ENCODE data around the gene HOXD11. TPM values are rescaled to one million over a fixed set of nuclear protein-coding genes. Genes with fewer than 3 reads are reported as not detected.

Gene HOXD11
- total RNA-seq, 2 experiments from 2014 or later = not detected

DNA sequence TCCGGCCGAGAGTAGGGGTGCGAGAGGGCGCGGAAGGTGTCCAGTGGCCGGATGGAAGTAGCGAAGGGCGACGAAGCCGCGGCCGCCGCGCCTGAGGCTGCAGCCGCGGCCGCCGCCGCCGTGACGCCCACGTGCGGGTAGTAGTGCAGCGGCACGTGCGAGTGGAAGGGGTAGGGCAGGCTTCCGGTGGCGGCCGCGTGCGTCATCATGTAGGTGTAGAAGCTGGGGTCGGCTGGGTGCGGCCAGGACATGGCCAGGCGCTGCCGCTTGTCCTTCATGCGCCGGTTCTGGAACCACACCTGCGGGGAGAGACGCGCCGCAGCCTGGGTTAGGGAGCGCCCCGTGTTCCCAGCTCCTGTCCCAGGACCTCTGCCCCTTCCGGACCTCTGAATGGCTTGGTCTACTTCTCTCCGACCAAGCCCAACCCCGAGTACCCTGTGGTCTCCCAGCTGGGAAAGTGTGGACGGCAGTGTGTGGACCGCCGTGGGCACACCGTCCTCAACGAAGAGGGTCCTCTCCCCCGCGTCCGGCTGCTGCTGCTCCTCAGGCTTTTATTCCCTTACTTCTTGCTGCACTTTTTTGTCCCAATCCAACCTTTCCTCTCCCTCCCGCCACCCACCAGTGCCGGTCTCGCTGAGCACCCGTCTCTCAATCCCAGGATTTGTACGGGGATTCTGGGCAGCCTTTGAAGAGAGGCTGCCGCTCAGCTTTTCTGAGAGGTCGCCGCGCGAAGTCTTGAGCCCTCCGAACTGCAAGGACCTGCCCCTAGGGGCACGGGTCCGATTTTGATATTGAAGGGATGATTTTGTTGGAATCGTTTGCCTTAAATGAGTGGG is 26.3 kb upstream of the HOXD11 start:
- ChIA-PET CTCF (interaction anchor here (1.5 kb wide), 1 partner anchor 391 kb away, joined by 4 read pairs; no protein-coding TSS in a partner anchor), POLR2A (no interaction called here)

DNA sequence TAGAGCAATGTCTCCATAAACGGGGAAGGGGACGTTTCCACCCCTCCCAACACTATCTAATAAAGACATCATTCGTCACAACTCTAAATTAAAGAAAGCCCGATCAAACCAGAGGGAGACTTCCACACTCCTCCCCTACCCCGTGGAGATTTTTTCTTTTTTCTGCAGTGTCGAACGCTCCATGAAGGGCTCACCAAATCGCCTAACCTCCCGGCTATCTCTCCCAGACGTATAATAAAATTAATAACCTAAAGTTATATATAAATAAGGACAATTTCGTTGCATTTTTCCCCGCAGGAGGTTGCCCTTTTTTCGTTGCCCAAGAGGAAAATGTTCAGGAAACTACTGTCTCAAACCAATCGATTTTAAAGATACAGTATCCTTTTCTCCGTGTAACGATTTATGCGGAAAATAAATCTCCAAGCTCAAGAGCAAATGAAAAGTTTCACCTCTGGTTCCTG is 25.7 kb upstream of the HOXD11 start:
- POLR2A ChIA-PET = no interaction called here

DNA sequence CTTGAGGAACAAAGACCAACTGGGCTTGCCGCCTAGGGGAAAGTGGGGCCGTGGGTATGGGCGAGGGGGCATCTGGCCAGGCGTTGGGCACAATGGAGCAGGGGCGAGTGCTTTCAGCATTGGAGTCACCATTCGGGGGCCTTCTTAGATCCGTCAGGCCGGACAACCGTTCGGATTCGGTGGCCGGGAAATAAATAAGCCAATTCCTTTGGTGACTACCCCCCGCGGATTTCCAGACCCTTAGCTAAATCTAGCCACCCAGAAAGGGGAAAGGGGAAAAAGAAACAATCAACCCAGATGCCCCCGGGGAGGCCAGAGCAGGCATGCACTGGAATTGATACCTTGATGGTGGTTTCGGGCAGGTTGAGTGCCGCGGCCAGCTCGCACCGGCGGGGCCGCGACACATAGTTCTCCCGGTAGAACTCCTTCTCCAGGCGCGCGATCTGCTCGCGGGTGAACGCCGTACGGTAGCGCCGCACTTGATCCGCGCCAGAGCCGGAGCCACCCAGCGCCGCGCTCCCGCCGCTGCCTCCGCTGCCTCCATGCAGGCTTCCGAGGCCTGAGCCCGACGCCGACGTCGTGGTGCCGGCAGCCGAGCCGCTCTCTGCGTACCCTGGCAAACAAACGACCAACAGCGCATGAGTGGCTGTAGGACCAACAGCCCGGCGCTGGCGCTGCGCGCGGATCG is 25.1 kb upstream of the HOXD11 start:
- ChIA-PET POLR2A (no interaction called here), CTCF (interaction anchor here (0.6 kb wide), 1 partner anchor 131 kb away, joined by 3 read pairs; no protein-coding TSS in a partner anchor)

More for the DNA sequence above, 25.7 kb upstream of the HOXD11 start:
- CTCF ChIA-PET = no interaction called here

DNA sequence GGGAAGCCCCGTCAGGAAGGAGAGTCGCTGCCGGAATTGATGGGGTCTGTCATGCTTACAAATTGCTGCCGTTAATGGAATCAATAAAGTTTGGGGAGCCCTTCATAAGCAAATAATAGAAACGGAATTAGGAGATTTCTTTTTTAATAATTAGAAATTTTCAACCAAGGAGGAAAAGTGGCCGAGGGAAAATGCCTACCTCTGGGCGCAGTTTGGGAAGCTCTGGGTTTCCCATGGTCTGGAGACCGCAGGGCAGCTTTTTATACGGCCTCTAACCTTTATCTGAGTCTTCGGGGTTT is 24.6 kb upstream of the HOXD11 start:
- ChIA-PET CTCF (interaction anchor here (0.6 kb wide), 1 partner anchor 131 kb away, joined by 3 read pairs; no protein-coding TSS in a partner anchor), POLR2A (no interaction called here)

DNA sequence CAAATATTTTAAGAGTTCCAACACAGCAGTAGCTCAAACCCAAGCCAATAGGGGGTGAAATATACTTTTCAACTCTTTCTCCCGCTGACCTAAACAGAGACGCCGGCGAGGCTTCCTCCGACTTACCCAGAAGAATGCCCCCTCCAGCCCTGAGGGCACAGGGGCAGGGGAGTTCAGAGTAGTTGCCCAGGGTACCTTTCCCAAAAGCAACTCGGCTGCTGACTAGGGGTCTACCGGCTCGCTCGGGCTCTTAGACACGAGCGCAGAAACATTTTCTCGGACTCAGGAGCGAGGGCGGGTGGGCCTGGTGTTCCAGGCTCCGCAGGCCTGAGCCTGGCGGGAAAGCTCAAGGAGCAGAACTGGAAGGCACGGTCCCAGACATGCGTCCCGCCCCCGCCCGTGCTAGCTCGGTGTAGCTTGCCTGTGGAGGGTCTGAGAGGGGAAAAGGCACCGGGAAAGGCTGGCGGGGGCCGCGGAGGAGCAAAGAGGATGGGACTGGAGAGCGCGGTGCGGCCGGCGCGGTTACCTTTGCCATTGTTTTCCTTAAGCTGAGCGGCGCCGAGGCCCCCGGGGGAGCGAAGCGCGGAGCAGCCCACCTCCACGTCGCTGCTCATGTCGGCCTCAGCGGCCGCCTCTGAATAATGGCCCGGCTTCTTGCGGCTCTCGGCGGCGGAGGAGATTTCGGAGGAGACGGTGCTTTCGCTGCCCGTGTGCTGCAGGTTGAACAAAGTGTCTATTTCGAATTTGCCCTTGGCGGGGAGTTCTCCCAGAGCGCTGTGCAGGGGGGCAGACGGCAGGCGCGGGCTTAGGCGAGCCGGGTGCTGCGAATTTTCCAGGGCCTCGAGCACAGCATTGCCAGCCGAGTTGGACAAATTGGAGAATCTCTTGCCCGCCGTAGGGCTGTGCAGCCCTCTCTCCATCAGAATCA is 24.0 kb upstream of the HOXD11 start:
- CTCF ChIA-PET = interaction anchor here (0.6 kb wide), 1 partner anchor 132 kb away, joined by 3 read pairs; no protein-coding TSS in a partner anchor
- POLR2A ChIA-PET = no interaction called here

DNA sequence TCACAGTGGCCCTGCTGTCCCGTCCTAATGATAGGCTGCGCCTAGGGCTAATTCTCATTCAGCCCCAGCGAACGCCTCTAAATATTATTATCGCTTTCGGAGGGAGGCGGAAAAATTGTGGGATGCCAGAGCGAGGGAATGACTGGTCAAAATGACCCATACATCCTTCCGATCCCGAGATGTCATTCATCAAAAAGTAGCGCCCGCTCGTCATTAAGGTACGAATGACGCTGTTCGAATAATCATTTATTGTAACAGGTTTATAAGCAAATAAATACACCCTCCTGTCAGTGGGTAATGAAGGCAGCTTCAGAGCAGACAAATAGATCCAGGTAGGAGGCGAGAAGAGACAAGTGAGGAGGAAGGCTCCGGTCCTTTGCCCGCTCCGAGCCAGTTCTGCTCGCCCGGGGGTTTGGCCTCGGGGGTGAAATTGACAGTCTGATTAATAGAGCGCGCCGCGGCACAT is 23.3 kb upstream of the HOXD11 start, which contains the start of gene EVX2:
TSS of gene EVX2 (minus strand) at position 167 of the 466 bp plus-strand sequence. CDS start 186 bp downstream, outside the sequence.
- POLR2A ChIA-PET = no interaction called here
- CTCF ChIA-PET = interaction anchor here (0.5 kb wide), 1 partner anchor 577 kb away, joined by 3 read pairs; no protein-coding TSS in a partner anchor

DNA sequence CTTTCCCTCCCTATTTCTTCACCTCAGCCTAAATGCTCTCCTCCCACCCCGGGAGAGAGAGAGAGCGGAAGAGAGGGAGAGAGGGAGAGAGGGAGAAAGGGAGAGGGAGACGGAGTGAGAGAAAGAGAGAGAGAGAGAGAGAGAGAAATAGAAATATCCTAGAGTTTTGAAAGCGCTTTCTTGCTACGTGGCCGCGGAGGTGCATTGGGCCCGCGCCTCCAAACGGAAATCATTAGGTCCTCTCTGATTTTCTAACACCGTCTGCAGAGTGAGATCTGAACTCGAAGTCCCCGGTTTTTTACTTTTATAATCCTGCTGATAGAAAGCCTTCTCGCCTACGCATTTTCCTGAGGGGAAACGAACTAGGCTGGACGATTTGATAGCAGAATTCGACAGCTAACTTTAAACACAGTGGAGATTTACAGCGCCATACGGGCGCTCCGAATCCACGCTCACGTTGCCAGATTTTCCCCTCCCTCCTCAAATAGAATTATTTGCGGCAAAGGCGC is 22.4 kb upstream of the HOXD11 start:
- POLR2A ChIA-PET = no interaction called here
- CTCF ChIA-PET = interaction anchor here (1.0 to 1.6 kb wide), 3 partner anchors 11 to 395 kb away, joined by 3 to 4 read pairs (median 4); no protein-coding TSS in a partner anchor

DNA sequence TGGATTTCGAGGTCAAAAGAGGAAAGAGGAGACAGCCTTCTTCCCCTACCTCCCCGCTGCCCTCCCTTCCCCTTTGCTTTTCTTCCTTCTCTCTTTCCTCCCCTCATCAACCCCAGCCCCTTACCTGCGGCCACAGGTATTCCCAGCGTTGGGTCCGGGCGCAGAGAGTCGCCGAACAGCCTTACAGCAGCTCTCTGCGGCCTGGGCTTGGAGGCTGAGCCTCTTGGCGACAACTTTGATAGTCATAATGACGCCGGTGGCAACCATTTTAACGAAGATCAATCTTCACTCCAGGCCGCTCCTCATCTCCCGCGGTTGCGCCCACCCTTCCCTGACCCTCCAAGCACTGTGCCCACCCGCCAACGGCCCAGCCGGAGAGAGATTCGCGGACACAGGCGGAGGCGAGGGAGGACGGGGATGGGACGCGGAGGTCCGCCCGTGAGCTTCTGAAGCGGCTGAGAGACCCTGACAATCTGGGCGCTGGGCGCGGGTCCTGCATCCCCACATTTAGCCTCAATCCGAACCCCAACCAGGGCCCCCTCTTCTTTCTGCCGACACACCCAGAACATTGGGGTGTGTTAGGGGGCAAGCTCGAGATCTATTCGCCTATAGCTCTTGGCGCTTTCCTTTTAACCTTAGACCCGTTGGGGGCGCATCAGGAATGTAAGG is 21.8 kb upstream of the HOXD11 start:
- ChIA-PET POLR2A (no interaction called here), CTCF (interaction anchor here (1.0 to 1.6 kb wide), 3 partner anchors 11 to 395 kb away, joined by 3 to 4 read pairs (median 4); no protein-coding TSS in a partner anchor)

GRCh38 chr2:176085861-176086771 is 21.0 kb upstream of the HOXD11 start:
- CTCF ChIA-PET = interaction anchor here (1.3 to 1.6 kb wide), 2 partner anchors 12 to 396 kb away, joined by 4 read pairs; no protein-coding TSS in a partner anchor
- POLR2A ChIA-PET = no interaction called here

DNA sequence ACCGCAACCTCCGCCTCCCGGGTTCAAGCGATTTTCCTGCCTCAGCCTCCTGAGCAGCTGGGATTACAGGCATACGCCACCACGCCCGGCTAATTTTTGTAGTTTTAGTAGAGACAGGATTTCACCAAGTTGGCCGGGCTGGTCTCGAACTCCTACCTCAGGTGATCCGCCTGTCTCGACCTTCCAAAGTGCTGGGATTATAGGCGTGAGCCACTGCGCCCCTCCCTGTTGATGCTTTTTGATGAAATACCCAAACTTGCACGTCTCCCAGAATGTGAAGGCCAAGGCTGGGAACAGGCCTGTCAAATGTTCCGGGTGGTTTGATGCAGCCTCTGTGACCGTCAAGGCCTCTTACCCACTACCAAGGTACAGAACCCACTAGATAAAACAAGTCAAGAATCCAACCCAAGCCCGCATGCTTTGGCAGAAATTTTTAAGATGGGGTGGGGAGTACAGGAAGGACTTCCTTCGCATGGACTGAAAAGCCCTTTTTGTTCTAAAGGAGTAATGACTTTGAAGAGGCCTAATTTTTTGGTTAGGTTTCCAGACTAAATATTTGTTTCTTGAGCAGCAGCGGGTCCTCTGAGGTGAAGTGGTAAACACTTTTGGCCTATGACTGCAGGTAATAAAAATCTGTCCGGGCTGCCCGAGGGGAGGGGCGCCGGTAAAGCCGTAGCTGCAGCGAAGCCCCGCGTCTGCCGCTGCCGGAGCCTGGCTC is 19.6 kb upstream of the HOXD11 start:
- POLR2A ChIA-PET = no interaction called here
- CTCF ChIA-PET = interaction anchor here (2.3 kb wide), 1 partner anchor 10 kb away, joined by 8 read pairs; no protein-coding TSS in a partner anchor

- ChIA-PET CTCF (interaction anchor here (0.6 to 2.3 kb wide), 2 partner anchors 9 to 132 kb away, joined by 5 to 8 read pairs; no protein-coding TSS in a partner anchor), POLR2A (no interaction called here)
Observed at GRCh38 chr2:176088048-176088936, 18.8 kb upstream of the HOXD11 start.

GRCh38 chr2:176088937-176089842 is 17.9 kb upstream of the HOXD11 start:
- ChIA-PET POLR2A (no interaction called here), CTCF (interaction anchor here (2.3 kb wide), 1 partner anchor 8 kb away, joined by 8 read pairs; no protein-coding TSS in a partner anchor)

- ChIA-PET POLR2A (no interaction called here), CTCF (interaction anchor here (2.3 kb wide), 1 partner anchor 8 kb away, joined by 8 read pairs; no protein-coding TSS in a partner anchor)
Observed at GRCh38 chr2:176089843-176090395, 17.2 kb upstream of the HOXD11 start.

DNA sequence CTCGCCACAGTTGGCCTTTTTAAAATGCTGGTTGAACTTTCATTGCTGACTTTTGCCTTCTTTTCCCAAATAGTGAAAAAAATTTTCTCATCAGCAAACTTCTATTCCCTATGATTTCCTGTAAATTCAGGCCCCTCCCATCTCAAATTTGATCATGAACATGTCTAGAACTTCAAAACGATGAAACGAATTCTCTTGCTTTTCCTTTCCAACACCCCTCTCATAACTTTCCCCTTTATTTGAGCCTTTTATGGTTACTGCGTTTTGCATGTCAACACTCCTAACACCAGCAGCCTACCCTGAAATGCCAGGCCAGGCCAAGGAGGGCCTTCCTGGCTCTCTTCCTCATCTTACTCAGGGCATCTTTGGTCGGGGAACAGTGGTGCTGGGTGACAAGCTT is 16.2 kb upstream of the HOXD11 start:
- ChIA-PET POLR2A (no interaction called here), CTCF (no interaction called here)

Measured in activated CD8-positive, alpha-beta memory T cell treated with anti-CD3 and anti-CD28 coated beads for 36 hours (primary cell).